IMR-90 (cell line): ENCODE measurements around the gene VDR. TPM values are rescaled to one million over a fixed set of nuclear protein-coding genes. Genes with fewer than 3 reads are reported as not detected.

ENCODE experiments used
- ATAC-seq: fragments of 200-7000 bp; cut with Tn5 transposase; 2 replicates; pipeline ENCODE4 v1.9.1; 2020; ENCODE audit warnings: low read depth, mild to moderate bottlenecking, moderate library complexity
- BruUV-seq: library from RNA; stranded (reverse); fragments of 400-500 nt; replicated peaks from 2 replicates; lab custom pipeline; 2021; lab: Mats Ljungman, UMichigan
- CTCF ChIA-PET: fragments of 300-600 bp; formaldehyde crosslinking; extraction: SDS; loops from one replicate; lab custom pipeline; 2021; ENCODE audit warnings: antibody characterized with exemption; lab: Yijun Ruan, JAX
- POLR2A ChIA-PET: fragments of 300-600 bp; sonication (Branson Sonifier 250); formaldehyde crosslinking; loops from one replicate; lab custom pipeline; 2022; ENCODE audit warnings: antibody characterized with exemption; ENCODE audit not compliant: unreplicated experiment; lab: Charles Lee
- DNase-seq: peaks from one replicate; pipeline ENCODE4 v3.0.0; 2013
- H2AFZ ChIP-seq: replicated peaks from 2 replicates; pipeline ENCODE3; 2013; ENCODE audit warnings: low read length, mild to moderate bottlenecking; ENCODE audit not compliant: poor library complexity
- H2AK5ac ChIP-seq: 2 replicates; pipeline ENCODE4 v1.6.1; 2013; ENCODE audit warnings: low read depth, low read length, inconsistent platforms
- H2AK9ac ChIP-seq: replicated peaks from 2 replicates; pipeline ENCODE3; 2013; ENCODE audit warnings: mild to moderate bottlenecking, low read depth, low read length, moderate library complexity; ENCODE audit not compliant: poor library complexity
- H2BK120ac ChIP-seq: 2 replicates; pipeline ENCODE4 v1.6.1; 2013; ENCODE audit warnings: low read depth, low read length, inconsistent platforms
- H2BK15ac ChIP-seq: 3 replicates; pipeline ENCODE4 v1.6.1; 2013; ENCODE audit warnings: low read depth, low read length, inconsistent platforms
- H2BK20ac ChIP-seq: 2 replicates; pipeline ENCODE4 v1.6.1; 2013; ENCODE audit warnings: low read depth, mild to moderate bottlenecking, inconsistent platforms, low read length, moderate library complexity
- H2BK5ac ChIP-seq: 2 replicates; pipeline ENCODE4 v1.6.1; 2013; ENCODE audit warnings: mild to moderate bottlenecking, low read depth, low read length, inconsistent platforms; ENCODE audit not compliant: poor library complexity, severe bottlenecking
- H3K14ac ChIP-seq: replicated peaks from 2 replicates; pipeline ENCODE4 v1.6.1; 2013; ENCODE audit warnings: low read depth, low read length, inconsistent platforms
- H3K18ac ChIP-seq: 2 replicates; pipeline ENCODE4 v1.6.1; 2013; ENCODE audit warnings: low read depth, low read length, control low read depth
- H3K23ac ChIP-seq: 2 replicates; pipeline ENCODE4 v1.6.1; 2013; ENCODE audit warnings: low read depth, low read length, inconsistent platforms
- H3K27ac ChIP-seq: 2 replicates; pipeline ENCODE4 v1.5.1; 2013; ENCODE audit warnings: mild to moderate bottlenecking, control low read depth, low read length; ENCODE audit not compliant: insufficient read depth
- H3K27me3 ChIP-seq: 2 replicates; pipeline ENCODE4 v1.6.1; 2013; ENCODE audit warnings: low read length; ENCODE audit not compliant: control insufficient read depth, insufficient read depth
- H3K36me3 ChIP-seq: 2 replicates; pipeline ENCODE4 v1.6.1; 2013; ENCODE audit warnings: low read length, mixed read lengths; ENCODE audit not compliant: control insufficient read depth, insufficient read depth
- H3K4ac ChIP-seq: 2 replicates; pipeline ENCODE4 v1.6.1; 2013; ENCODE audit warnings: low read depth, low read length, inconsistent platforms
- H3K4me1 ChIP-seq: 2 replicates; pipeline ENCODE4 v1.6.1; 2013; ENCODE audit warnings: low read length, mixed read lengths; ENCODE audit not compliant: control insufficient read depth, insufficient read depth
- H3K4me2 ChIP-seq: 2 replicates; pipeline ENCODE4 v1.6.1; 2013; ENCODE audit warnings: low read depth, mild to moderate bottlenecking, control low read depth, low read length, moderate library complexity
- H3K4me3 ChIP-seq: 2 replicates; pipeline ENCODE4 v1.5.1; 2013; ENCODE audit warnings: low read depth, mild to moderate bottlenecking, control low read depth, low read length, moderate library complexity; ENCODE audit not compliant: insufficient read depth
- H3K56ac ChIP-seq: 2 replicates; pipeline ENCODE4 v1.6.1; 2013; ENCODE audit warnings: low read length, inconsistent platforms; ENCODE audit not compliant: insufficient read depth; ENCODE audit errors: extremely low read depth
- H3K79me1 ChIP-seq, 2 experiments: 2 replicates each; pipeline ENCODE4 v1.6.1; 2013; ENCODE audit warnings: low read length in 2 of 2, inconsistent platforms in 1 of 2, low read depth in 1 of 2
- H3K9ac ChIP-seq: 2 replicates; pipeline ENCODE4 v1.6.1; 2013; ENCODE audit warnings: low read depth, low read length, control low read depth
- H3K9me1 ChIP-seq: 2 replicates; pipeline ENCODE4 v1.6.1; 2013; ENCODE audit warnings: low read length, inconsistent platforms; ENCODE audit not compliant: insufficient read depth
- H3K9me3 ChIP-seq: 2 replicates; pipeline ENCODE4 v1.6.1; 2013; ENCODE audit warnings: low read length; ENCODE audit not compliant: control insufficient read depth, insufficient read depth
- H4K20me1 ChIP-seq: 2 replicates; pipeline ENCODE4 v1.6.1; 2013; ENCODE audit warnings: low read length, inconsistent platforms; ENCODE audit not compliant: insufficient read depth
- H4K5ac ChIP-seq: 2 replicates; pipeline ENCODE4 v1.6.1; 2013; ENCODE audit warnings: mild to moderate bottlenecking, low read depth, low read length, control low read depth
- H4K8ac ChIP-seq, 2 experiments: 2 replicates each; pipeline ENCODE4 v1.6.1; 2013; ENCODE audit warnings: low read depth in 2 of 2, low read length in 2 of 2, control low read depth in 1 of 2, inconsistent platforms in 1 of 2
- H4K91ac ChIP-seq: 2 replicates; pipeline ENCODE4 v1.6.1; 2013; ENCODE audit warnings: low read depth, low read length, inconsistent platforms; ENCODE audit not compliant: insufficient read depth
- BHLHE40 ChIP-seq: fragments of 150-350 bp; IDR thresholded peaks from 2 replicates; pipeline ENCODE4 v1.6.1; 2016; ENCODE audit warnings: mild to moderate bottlenecking, low read depth, low read length
- CEBPB ChIP-seq: IDR thresholded peaks from 2 replicates; pipeline ENCODE4 v1.6.1; 2012; ENCODE audit warnings: low read depth, low read length, improper control_type of control experiment
- CHD1 ChIP-seq: IDR thresholded peaks from 2 replicates; pipeline ENCODE4 v1.6.1; 2012; ENCODE audit warnings: low read depth, low read length, improper control_type of control experiment
- ELK1 ChIP-seq: fragments of 150-350 bp; IDR thresholded peaks from 2 replicates; pipeline ENCODE4 v1.6.1; 2016; ENCODE audit warnings: low read depth, mild to moderate bottlenecking, low read length, moderate library complexity, borderline replicate concordance
- FOS ChIP-seq: fragments of 150-350 bp; IDR thresholded peaks from 2 replicates; pipeline ENCODE4 v1.6.1; 2016; ENCODE audit warnings: low read depth, low read length
- MAFK ChIP-seq: IDR thresholded peaks from 2 replicates; pipeline ENCODE4 v1.6.1; 2012; ENCODE audit warnings: low read depth, low read length, improper control_type of control experiment
- MAZ ChIP-seq: IDR thresholded peaks from 2 replicates; pipeline ENCODE4 v1.6.1; 2012; ENCODE audit warnings: low read depth, mild to moderate bottlenecking, low read length, improper control_type of control experiment, moderate library complexity, borderline replicate concordance
- MXI1 ChIP-seq: IDR thresholded peaks from 2 replicates; pipeline ENCODE4 v1.6.1; 2012; ENCODE audit warnings: low read depth, mild to moderate bottlenecking, low read length, moderate library complexity, borderline replicate concordance
- NFE2L2 ChIP-seq: fragments of 150-350 bp; IDR thresholded peaks from 2 replicates; pipeline ENCODE4 v1.6.1; 2016; ENCODE audit warnings: low read depth, mild to moderate bottlenecking, low read length
- POLR2A ChIP-seq: IDR thresholded peaks from 2 replicates; pipeline ENCODE4 v1.6.1; 2012; ENCODE audit warnings: mild to moderate bottlenecking, low read depth, low read length
- RAD21 ChIP-seq: IDR thresholded peaks from 2 replicates; pipeline ENCODE4 v1.6.1; 2012; ENCODE audit warnings: low read length, improper control_type of control experiment
- RCOR1 ChIP-seq: IDR thresholded peaks from 2 replicates; pipeline ENCODE4 v1.6.1; 2012; ENCODE audit warnings: mild to moderate bottlenecking, low read length, improper control_type of control experiment; ENCODE audit not compliant: insufficient replicate concordance
- RFX5 ChIP-seq: IDR thresholded peaks from 2 replicates; pipeline ENCODE4 v1.8.0; 2012; ENCODE audit warnings: low read depth, mild to moderate bottlenecking, low read length, moderate library complexity
- SMC3 ChIP-seq: fragments of 150-350 bp; IDR thresholded peaks from 2 replicates; pipeline ENCODE4 v1.6.1; 2016; ENCODE audit warnings: low read depth, mild to moderate bottlenecking, antibody characterized with exemption, low read length, moderate library complexity
- WGBS, 2 experiments: methylation state at CpG; one replicate each; pipeline versions ENCODE4 v1.1.5 to v1.1.7; 2013; ENCODE audit warnings: missing lambda C conversion rate in 2 of 2; ENCODE audit not compliant: insufficient read length in 1 of 2; ENCODE audit errors: extremely low coverage in 2 of 2; 5-methylcytosine and 5-hydroxymethylcytosine counted together
- dilution Hi-C: fragments of 300-500 bp; cut with HindIII; formaldehyde crosslinking; loops from one replicate; pipeline ENCODE4 v1.14.3; 2018; ENCODE audit warnings: low sequenced_read_pairs; ENCODE audit not compliant: unreplicated experiment
- in situ Hi-C: fragments of 300-500 bp; cut with MboI; formaldehyde crosslinking; loops from 3 replicates; pipeline ENCODE4 v1.14.3; 2019; ENCODE audit warnings: low sequenced_read_pairs, inconsistent platforms, mixed read lengths
- intact Hi-C: fragments of 100-400 bp; cut with micrococcal nuclease; formaldehyde crosslinking; loops from 2 replicates; pipeline ENCODE4 v1.10.0; 2022
- polyA plus RNA-seq, 3 experiments: library from polyadenylated mRNA; depleted of rRNA; stranded (reverse); fragments of >200 nt; gene quantifications; 2 replicates each; pipeline ENCODE4 v1.2.3, GENCODE V29; 2012; ENCODE audit warnings: low replicate concordance in 1 of 3
- total RNA-seq: library from RNA; depleted of rRNA; stranded (reverse); fragments of >200 nt; gene quantifications from 2 replicates; pipeline ENCODE4 v1.2.3, GENCODE V29; 2012
- TF ChIP-seq, protein P1 (sequence below): fragments of 150-350 bp; IDR thresholded peaks from 2 replicates; pipeline ENCODE4 v1.6.1; 2017; ENCODE audit warnings: mild to moderate bottlenecking, antibody characterized with exemption, low read length, low read depth
- TF ChIP-seq, protein P2 (sequence below): conservative IDR thresholded peaks from 2 replicates; pipeline ENCODE4 v1.5.1; 2012; ENCODE audit warnings: mild to moderate bottlenecking, low read depth, low read length, improper control_type of control experiment

Gene VDR
- total and polyA plus RNA-seq, 2 of the 4 experiments (the other 2 are of a cell fraction), result 5.4 to 8.5 TPM

- ATAC-seq, result no peak
- H3K14ac ChIP-seq, result no peak overlapping the region
- no peak overlapping the region for H4K5ac ChIP-seq
- no peak overlapping the region for H4K8ac ChIP-seq
- in situ Hi-C loops, result no loop called here
- H3K23ac ChIP-seq, result no peak overlapping the region
- BruUV-seq, result no TSS peak
- H2AK5ac ChIP-seq, result no peak overlapping the region
- POLR2A ChIA-PET, result no interaction called here
- peaks cover 83% of the 10 kb centered on the region for H3K36me3 ChIP-seq
- no peak for DNase-seq
- peak overlapping the region; percentile 33 for H2AFZ ChIP-seq
- CTCF ChIA-PET, result interaction anchor here (1.3 kb wide), 1 partner anchor 46 kb away, joined by 4 read pairs; no protein-coding TSS in a partner anchor
- no peaks in the 10 kb centered on the region for H3K27me3 ChIP-seq
- no peak overlapping the region for H3K56ac ChIP-seq
- H2AK9ac ChIP-seq, result no peak overlapping the region
- no peak overlapping the region for H2BK5ac ChIP-seq
- no peak overlapping the region for H3K4me3 ChIP-seq
- 80% methylated on average over 2 of the region's 16 CpGs; no CpG with 5 or more reads in 1 of the 2 experiments for WGBS, 2 experiments
- H3K4me1 ChIP-seq, result no peaks in the 10 kb centered on the region
- intact Hi-C loops, result no loop called here
- TF ChIP-seq RAD21, result no peak
- no peak for TF ChIP-seq BHLHE40
- TF ChIP-seq, protein P1, sequence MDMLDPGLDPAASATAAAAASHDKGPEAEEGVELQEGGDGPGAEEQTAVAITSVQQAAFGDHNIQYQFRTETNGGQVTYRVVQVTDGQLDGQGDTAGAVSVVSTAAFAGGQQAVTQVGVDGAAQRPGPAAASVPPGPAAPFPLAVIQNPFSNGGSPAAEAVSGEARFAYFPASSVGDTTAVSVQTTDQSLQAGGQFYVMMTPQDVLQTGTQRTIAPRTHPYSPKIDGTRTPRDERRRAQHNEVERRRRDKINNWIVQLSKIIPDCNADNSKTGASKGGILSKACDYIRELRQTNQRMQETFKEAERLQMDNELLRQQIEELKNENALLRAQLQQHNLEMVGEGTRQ, result no peak
- no peak for TF ChIP-seq RCOR1
- no peak for TF ChIP-seq MAFK
- no peak for TF ChIP-seq CEBPB
- no peak for TF ChIP-seq NFE2L2
- TF ChIP-seq MXI1, result no peak
- no peak for TF ChIP-seq CHD1
- TF ChIP-seq MAZ, result no peak
- TF ChIP-seq, protein P2, sequence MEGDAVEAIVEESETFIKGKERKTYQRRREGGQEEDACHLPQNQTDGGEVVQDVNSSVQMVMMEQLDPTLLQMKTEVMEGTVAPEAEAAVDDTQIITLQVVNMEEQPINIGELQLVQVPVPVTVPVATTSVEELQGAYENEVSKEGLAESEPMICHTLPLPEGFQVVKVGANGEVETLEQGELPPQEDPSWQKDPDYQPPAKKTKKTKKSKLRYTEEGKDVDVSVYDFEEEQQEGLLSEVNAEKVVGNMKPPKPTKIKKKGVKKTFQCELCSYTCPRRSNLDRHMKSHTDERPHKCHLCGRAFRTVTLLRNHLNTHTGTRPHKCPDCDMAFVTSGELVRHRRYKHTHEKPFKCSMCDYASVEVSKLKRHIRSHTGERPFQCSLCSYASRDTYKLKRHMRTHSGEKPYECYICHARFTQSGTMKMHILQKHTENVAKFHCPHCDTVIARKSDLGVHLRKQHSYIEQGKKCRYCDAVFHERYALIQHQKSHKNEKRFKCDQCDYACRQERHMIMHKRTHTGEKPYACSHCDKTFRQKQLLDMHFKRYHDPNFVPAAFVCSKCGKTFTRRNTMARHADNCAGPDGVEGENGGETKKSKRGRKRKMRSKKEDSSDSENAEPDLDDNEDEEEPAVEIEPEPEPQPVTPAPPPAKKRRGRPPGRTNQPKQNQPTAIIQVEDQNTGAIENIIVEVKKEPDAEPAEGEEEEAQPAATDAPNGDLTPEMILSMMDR, result no peak
- TF ChIP-seq RFX5, result no peak
- TF ChIP-seq ELK1, result no peak
- no peak for TF ChIP-seq FOS
- TF ChIP-seq POLR2A, result no peak
- TF ChIP-seq SMC3, result no peak
- peaks cover 0 to 31% of the 10 kb centered on the region in 2 experiments for H3K79me1 ChIP-seq
- H3K18ac ChIP-seq, result no peak overlapping the region
- H3K9ac ChIP-seq, result no peak overlapping the region
- dilution Hi-C loops, result no loop called here
- H3K4me2 ChIP-seq, result no peak overlapping the region
- H2BK20ac ChIP-seq, result no peak overlapping the region
- no peaks in the 10 kb centered on the region for H3K9me3 ChIP-seq
- H3K27ac ChIP-seq, result no peak overlapping the region
- no peak overlapping the region for H2BK120ac ChIP-seq
- H2BK15ac ChIP-seq, result no peak overlapping the region
- H4K20me1 ChIP-seq, result peaks cover 15% of the 10 kb centered on the region; the same call in 1 of the 2 replicates
- no peaks in the 10 kb centered on the region for H3K9me1 ChIP-seq
- no peak overlapping the region for H4K91ac ChIP-seq
- no peak overlapping the region for H3K4ac ChIP-seq
Measured at GRCh38 chr12:47791874-47792273, 112.9 kb downstream of the VDR start.
